AG09309 (cell line): ENCODE results near the gene KATNAL1.

Source experiments
- DNase-seq: peaks from one replicate; pipeline ENCODE4 v3.0.0-alpha.2; 2010; ENCODE audit warnings: low read depth
- H3K4me3 ChIP-seq: 2 replicates; pipeline ENCODE4 v1.5.1; 2011; ENCODE audit warnings: mild to moderate bottlenecking, low read depth, low read length, moderate library complexity; ENCODE audit not compliant: control insufficient read depth
- CTCF ChIP-seq: IDR thresholded peaks from 2 replicates; pipeline ENCODE4 v1.5.1; 2011; ENCODE audit warnings: mild to moderate bottlenecking, low read depth, low read length, inconsistent platforms; ENCODE audit not compliant: insufficient read depth, control insufficient read depth; ENCODE audit errors: missing control alignments

KATNAL1 gene

GRCh38 chr13:30352121-30352520 is 44.8 kb upstream of the KATNAL1 start:
- no peak for TF ChIP-seq CTCF
- no peak overlapping the region for H3K4me3 ChIP-seq
- DNase-seq: no peak

GRCh38 chr13:30346789-30347167 is 39.4 kb upstream of the KATNAL1 start:
- H3K4me3 ChIP-seq: no peak overlapping the region
- no peak for DNase-seq
- no peak for TF ChIP-seq CTCF

- H3K4me3 ChIP-seq: no peak overlapping the region
- TF ChIP-seq CTCF: no peak
- no peak for DNase-seq
These were observed 38.9 kb upstream of the KATNAL1 start for GRCh38 chr13:30346153-30346788.

GRCh38 chr13:30345426-30346100 is 38.2 kb upstream of the KATNAL1 start:
- TF ChIP-seq CTCF: no peak
- no peak for DNase-seq
- H3K4me3 ChIP-seq: no peak overlapping the region

- peak; percentile 81 for DNase-seq
- TF ChIP-seq CTCF: no peak
- H3K4me3 ChIP-seq: no peak overlapping the region
These were observed 34.6 kb upstream of the KATNAL1 start for GRCh38 chr13:30341815-30342570.

- H3K4me3 ChIP-seq: peak overlapping the region; percentile 11
- peak; percentile 95 for DNase-seq
- no peak for TF ChIP-seq CTCF
These were observed 33.2 kb upstream of the KATNAL1 start for GRCh38 chr13:30340331-30341250.
